ENCODE measurements around the gene LBHD2.

Gene LBHD2

DNA sequence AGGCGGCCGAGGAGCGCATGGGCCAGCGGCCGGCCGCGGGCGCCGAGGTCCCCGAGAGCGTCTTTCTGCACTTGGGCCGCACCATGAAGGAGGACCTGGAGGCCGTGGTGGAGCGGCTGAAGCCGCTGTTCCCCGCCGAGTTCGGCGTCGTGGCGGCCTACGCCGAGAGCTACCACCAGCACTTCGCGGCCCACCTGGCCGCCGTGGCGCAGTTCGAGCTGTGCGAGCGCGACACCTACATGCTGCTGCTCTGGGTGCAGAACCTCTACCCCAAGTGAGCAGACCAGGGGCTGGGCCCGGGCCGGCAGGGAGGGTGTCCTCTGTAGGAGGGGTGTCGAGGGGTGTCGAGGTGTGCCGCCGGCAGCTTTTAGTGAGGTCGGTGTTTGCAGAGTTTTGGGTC, 43.3 kb downstream of the LBHD2 start:
- no peaks in the 10 kb centered on the region for H3K79me2 ChIP-seq (ENCODE audit: insufficient read depth, low read depth)
- H3K27ac ChIP-seq = no peak overlapping the region
- H3K9ac ChIP-seq = no peak overlapping the region
- H3K4me3 ChIP-seq (IDR thresholded peaks at IDR 0.05; ENCODE audit: insufficient read depth, low read depth, low read length) = no peak overlapping the region
- no peaks in the 10 kb centered on the region for H3K4me1 ChIP-seq (ENCODE audit: low read depth, poor library complexity, severe bottlenecking)
- H3K4me2 ChIP-seq = no peak overlapping the region
- H4K20me1 ChIP-seq (ENCODE audit: insufficient read depth) = no peaks in the 10 kb centered on the region
- H3K36me3 ChIP-seq (ENCODE audit: insufficient read depth) = no peaks in the 10 kb centered on the region
- no peak overlapping the region for H2AFZ ChIP-seq (ENCODE audit: low read depth)
- no peaks in the 10 kb centered on the region for H3K27me3 ChIP-seq (ENCODE audit: insufficient read depth, low read depth)
- TF ChIP-seq, protein P1, sequence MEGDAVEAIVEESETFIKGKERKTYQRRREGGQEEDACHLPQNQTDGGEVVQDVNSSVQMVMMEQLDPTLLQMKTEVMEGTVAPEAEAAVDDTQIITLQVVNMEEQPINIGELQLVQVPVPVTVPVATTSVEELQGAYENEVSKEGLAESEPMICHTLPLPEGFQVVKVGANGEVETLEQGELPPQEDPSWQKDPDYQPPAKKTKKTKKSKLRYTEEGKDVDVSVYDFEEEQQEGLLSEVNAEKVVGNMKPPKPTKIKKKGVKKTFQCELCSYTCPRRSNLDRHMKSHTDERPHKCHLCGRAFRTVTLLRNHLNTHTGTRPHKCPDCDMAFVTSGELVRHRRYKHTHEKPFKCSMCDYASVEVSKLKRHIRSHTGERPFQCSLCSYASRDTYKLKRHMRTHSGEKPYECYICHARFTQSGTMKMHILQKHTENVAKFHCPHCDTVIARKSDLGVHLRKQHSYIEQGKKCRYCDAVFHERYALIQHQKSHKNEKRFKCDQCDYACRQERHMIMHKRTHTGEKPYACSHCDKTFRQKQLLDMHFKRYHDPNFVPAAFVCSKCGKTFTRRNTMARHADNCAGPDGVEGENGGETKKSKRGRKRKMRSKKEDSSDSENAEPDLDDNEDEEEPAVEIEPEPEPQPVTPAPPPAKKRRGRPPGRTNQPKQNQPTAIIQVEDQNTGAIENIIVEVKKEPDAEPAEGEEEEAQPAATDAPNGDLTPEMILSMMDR (conservative IDR thresholded peaks at IDR 0.05; ENCODE audit: low read depth, low read length) = no peak

DNA sequence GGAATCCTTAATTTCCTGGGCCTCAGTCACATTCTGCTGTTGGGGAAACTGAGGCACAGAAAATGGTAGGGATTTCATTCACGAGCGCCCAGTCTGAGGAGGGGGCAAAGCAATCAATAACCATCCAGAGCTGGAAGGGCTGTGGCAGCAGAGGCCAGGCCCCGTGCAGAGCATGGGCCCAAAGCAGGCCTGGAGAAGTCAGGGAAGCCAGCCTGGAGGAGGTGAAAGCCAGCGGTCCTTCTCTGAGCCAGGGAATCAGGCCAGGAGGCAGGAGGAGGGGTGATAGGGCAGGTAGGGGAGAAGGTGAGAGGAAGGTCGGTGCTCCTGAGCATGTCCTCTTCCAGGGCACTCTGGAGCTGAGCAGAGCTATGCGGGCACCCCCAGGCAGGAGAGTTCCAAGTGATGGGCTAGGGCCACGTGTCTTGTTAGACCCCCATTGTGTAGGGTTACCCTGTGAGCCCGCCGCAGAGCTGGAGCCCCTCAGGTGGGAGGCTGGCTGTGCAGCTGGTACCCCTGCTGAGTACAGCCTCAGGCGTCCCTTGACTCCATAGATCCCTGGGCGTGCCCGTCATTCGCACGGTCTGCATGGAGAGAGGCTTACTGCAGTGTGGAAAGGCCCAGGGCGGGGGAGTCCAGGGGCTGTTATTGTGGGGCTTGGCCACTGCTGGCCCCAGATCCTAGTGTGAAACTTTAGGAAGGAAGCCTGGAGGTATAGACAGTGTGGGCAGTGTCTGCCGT, 44.0 kb downstream of the LBHD2 start:
- Histone ChIP-seq H3K4me3 (IDR thresholded peaks at IDR 0.05; ENCODE audit: insufficient read depth, low read depth, low read length) (no peak overlapping the region), H3K4me2 (no peak overlapping the region), H3K79me2 (ENCODE audit: insufficient read depth, low read depth) (no peaks in the 10 kb centered on the region), H2AFZ (ENCODE audit: low read depth) (no peak overlapping the region), H3K27me3 (ENCODE audit: insufficient read depth, low read depth) (no peaks in the 10 kb centered on the region), H3K27ac (no peak overlapping the region), H3K9ac (no peak overlapping the region), H4K20me1 (ENCODE audit: insufficient read depth) (no peaks in the 10 kb centered on the region), H3K36me3 (ENCODE audit: insufficient read depth) (no peaks in the 10 kb centered on the region), H3K4me1 (ENCODE audit: low read depth, poor library complexity, severe bottlenecking) (no peaks in the 10 kb centered on the region)
- TF ChIP-seq, protein P1 (conservative IDR thresholded peaks at IDR 0.05; ENCODE audit: low read depth, low read length) = no peak

DNA sequence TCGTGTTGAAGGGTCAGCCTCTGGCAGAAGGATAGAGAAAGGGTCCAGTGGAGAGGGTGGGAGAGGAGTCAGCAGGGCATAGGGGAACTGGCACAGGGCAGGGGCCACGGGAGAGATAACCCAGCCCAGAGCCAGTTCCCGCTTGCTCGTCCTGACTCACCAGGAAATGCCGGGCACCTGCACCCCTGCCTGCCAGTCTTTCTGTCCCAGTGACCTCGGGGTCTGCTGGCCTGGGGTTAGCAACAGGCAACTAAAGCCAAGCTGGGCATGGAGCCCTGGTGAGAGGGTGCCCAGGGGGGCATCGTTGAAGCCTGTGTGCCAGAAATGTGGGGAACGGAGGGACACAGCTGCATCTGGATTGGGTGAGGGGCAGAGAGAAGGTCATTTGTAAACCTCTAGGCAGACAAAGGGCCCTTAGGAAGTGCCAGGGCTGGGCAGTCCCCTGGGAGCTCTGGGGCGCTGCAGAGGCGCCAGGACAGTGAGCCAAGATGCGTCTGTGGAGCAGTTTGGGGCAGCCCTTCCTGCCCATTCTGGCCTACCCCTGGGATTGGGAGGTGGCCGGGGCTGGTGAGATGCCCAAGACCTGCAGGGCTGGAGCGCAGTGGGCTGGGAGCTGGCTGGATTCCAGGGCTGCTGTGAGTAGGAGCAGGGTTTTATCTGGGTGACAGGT, 44.8 kb downstream of the LBHD2 start:
- Histone ChIP-seq H3K36me3 (ENCODE audit: insufficient read depth) (no peaks in the 10 kb centered on the region), H2AFZ (ENCODE audit: low read depth) (no peak overlapping the region), H3K4me1 (ENCODE audit: low read depth, poor library complexity, severe bottlenecking) (no peaks in the 10 kb centered on the region), H3K79me2 (ENCODE audit: insufficient read depth, low read depth) (no peaks in the 10 kb centered on the region), H4K20me1 (ENCODE audit: insufficient read depth) (no peaks in the 10 kb centered on the region), H3K4me2 (no peak overlapping the region), H3K27ac (no peak overlapping the region), H3K9ac (no peak overlapping the region), H3K4me3 (IDR thresholded peaks at IDR 0.05; ENCODE audit: insufficient read depth, low read depth, low read length) (no peak overlapping the region), H3K27me3 (ENCODE audit: insufficient read depth, low read depth) (no peaks in the 10 kb centered on the region)
- TF ChIP-seq, protein P1 (conservative IDR thresholded peaks at IDR 0.05; ENCODE audit: low read depth, low read length) = no peak

DNA sequence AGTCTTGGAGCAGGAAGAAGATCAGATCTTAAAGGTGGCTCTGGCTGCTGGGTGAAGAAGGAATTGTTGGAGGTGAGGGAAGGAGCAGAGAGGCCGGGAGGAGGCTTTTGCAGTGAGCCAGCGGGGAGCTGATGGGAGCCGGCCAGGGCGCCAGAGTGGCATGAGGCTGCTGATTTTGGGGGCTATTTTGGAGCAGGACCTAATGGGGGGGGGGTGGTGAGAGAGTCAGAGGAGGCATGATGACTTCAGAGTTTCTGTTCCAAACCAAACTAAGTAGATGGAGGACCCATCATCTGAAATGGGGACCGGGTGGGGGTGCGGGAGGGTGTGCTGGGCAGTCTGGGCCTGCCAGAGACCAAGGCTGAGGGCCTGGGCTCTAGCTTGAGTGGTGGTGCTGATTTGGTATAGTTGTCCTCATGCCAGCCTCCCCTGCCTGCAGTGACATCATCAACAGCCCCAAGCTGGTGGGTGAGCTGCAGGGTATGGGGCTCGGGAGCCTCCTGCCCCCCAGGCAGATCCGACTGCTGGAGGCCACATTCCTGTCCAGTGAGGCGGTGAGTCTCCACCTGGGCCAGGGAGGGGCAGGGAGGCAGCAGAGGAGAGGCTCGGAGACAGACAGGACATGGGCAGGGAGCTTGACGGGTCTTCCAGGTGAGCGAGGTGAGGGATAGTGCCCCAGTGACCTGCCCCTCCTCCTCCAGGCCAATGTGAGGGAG, 45.4 kb downstream of the LBHD2 start:
- Histone ChIP-seq H3K36me3 (ENCODE audit: insufficient read depth) (no peaks in the 10 kb centered on the region), H3K27ac (no peak overlapping the region), H3K4me1 (ENCODE audit: low read depth, poor library complexity, severe bottlenecking) (no peaks in the 10 kb centered on the region), H3K79me2 (ENCODE audit: insufficient read depth, low read depth) (no peaks in the 10 kb centered on the region), H4K20me1 (ENCODE audit: insufficient read depth) (no peaks in the 10 kb centered on the region), H3K4me3 (IDR thresholded peaks at IDR 0.05; ENCODE audit: insufficient read depth, low read depth, low read length) (no peak overlapping the region), H3K27me3 (ENCODE audit: insufficient read depth, low read depth) (no peaks in the 10 kb centered on the region), H3K9ac (no peak overlapping the region), H2AFZ (ENCODE audit: low read depth) (no peak overlapping the region), H3K4me2 (no peak overlapping the region)
- TF ChIP-seq, protein P1 (conservative IDR thresholded peaks at IDR 0.05; ENCODE audit: low read depth, low read length) = no peak

Measured in KMS-11 (cell line).